ENCODE data around the gene ZFAND5.

ZFAND5 gene

GRCh38 chr9:72364679-72365524, at the start of gene ZFAND5:
Gene ZFAND5 (minus strand): TSS chr9:72365208. CDS start chr9:72360778, 4,430 bp downstream.
- peak; percentile 96 for DNase-seq

GRCh38 chr9:72412483-72413040, 47.6 kb upstream of the ZFAND5 start:
- DNase-seq, result no peak

- no peak for DNase-seq
Observed at GRCh38 chr9:72410214-72410613, 45.2 kb upstream of the ZFAND5 start.

GRCh38 chr9:72407114-72407513, 42.1 kb upstream of the ZFAND5 start:
- no peak for DNase-seq

DNA sequence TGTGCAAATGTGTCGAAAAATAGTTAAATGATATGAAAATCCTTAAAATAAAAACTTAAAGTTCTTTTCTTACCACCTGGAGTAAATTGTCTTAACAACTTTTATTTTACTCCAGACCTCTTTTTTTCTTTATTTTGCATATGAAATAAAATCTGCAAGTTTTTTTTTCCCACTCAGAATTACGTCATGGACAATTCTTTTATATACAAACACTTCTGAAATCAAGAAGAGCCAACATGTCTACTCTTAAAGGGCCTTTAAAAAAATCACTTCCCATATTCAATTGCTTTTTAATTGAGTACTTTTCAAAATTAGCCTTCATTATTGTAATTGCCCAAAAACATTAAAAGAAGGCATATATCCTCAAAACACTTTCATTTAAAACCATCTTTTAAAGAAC, 37.7 kb upstream of the ZFAND5 start:
- no peak for DNase-seq

DNA sequence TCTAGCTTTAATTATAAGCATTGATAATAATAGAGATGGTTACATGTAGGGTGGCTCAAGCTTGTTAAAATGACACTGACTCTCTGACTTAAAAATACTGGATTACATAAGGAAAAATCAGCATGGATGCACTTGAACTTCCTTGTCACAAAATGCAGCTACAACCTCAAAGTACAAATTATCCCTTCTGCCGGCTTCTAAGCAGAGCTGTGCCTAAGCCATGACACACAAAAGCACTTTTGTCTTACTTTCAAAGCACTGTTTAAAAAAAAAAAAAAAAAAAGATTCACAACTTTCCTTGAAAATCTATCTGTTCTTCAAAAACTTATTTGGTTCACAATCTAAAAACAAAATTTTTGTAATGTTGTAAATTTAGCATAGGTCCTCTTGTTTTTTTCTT, 36.4 kb upstream of the ZFAND5 start:
- DNase-seq, result no peak

DNA sequence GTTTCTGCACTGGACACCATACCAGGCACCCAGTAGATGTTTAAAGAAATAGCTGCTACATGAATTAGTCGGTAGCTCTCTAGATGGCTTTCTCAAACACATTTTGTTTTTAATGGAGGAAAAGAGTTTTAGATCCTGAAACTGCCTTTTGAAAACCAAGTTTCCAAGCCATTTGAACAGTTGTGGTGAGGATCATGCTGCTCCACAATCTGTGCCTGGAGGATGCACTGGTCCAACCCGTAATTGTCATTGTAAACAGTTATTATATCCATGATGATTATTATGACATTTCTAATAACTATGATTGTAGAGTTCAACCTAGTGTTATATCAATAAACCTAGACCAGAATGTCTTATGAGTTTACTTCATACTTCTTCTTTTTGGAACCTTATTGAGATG, 35.9 kb upstream of the ZFAND5 start:
- no peak for DNase-seq

DNA sequence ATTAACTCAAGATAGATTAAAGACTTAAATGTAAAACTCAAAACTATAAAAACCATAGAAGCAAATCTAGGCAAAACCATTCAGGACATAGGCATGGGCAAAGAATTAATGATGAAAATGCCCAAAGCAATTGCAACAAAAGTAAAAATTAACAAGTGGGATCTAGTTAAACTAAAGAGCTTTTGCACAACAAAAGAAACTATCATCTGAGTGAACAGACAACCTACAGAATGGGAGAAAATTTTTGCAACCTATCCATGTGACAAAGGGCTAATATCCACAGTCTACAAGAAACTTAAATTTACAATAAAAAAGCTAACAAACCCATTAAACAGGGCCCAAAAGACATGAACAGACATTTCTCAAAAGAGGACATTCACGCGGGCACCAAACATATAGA, 34.4 kb upstream of the ZFAND5 start:
- no peak for DNase-seq

- no peak for DNase-seq
Observed at GRCh38 chr9:72396247-72397091, 31.5 kb upstream of the ZFAND5 start.

- no peak for DNase-seq
Observed at GRCh38 chr9:72394066-72394465, 29.1 kb upstream of the ZFAND5 start.

DNA sequence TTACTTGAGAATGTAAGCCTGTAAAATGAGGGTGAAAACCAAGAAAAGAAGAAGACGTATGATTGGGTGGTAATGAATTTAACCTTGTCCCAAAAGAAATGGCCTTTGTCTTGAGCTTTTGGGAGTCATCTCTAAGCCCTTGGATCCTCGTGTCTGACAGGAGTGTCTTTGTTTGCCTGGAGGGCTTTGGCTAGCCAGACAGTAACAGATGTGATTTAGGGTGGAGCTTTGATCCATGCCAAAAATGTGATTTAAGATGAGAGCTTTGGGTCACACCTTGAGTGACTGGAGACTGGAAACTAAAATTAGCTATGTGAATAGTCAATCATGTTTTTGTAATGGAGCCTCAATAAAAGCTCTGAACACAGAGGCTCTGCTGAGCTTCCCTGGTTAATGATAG, 25.9 kb upstream of the ZFAND5 start:
- DNase-seq, result no peak

GRCh38 chr9:72386186-72386585, 21.2 kb upstream of the ZFAND5 start:
- no peak for DNase-seq

- no peak for DNase-seq
Observed at GRCh38 chr9:72384710-72385485, 19.9 kb upstream of the ZFAND5 start.

DNA sequence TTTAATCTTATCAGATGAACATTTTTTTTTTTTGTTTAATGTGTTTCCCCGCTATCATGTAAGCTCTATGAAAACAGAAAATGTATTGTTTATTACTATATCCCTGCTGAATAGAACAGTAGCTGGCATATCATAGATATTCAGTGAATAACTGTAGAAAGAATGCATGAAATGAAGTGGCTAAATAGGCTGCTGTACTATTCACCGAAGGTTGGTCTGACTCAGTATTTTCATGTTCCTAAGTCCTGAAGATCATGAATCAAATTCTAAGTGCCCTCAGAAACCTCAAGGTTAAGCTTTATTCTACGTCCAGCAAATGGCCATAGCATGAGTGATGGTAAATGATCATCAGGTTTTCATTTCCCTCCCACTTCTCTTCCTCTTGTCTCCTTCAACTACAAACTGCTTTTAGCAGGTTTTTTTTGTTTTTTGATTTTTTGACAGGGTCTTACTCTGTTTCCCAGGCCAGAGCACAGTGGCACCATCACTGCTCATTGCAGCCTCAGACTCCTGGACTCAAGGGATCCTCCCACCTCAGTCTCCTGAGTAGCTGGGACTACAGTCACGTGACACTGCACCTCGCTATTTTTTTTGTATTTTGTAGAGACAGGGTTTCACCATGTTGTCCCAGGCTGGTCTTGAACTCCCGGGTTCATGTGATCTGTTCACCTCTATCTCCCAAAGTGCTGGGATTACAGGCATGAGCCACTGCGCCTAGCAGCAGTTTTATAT, 19.1 kb upstream of the ZFAND5 start:
- no peak for DNase-seq

- DNase-seq, result no peak
Observed at GRCh38 chr9:72382405-72382804, 17.4 kb upstream of the ZFAND5 start.

DNA sequence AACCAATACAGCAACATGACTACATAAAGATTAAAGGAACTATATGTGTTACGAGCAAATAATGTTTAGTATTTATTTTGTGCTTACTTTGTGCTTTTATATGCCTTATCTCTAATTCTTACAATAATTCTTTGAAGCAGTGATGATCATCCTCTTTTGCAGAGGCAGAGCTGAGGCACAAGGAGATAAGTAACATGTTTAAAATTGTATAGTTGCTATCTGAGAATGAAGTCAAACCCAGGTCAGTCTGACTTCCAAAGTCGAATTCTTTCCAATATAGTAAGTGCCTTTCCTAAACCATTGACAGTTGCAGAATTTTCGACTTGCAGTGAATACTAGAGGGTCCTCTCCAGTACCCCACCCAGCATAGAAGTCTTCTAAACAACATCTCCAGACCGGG, 12.0 kb upstream of the ZFAND5 start:
- no peak for DNase-seq

- no peak for DNase-seq
Observed at GRCh38 chr9:72371151-72371550, 6.1 kb upstream of the ZFAND5 start.

DNA sequence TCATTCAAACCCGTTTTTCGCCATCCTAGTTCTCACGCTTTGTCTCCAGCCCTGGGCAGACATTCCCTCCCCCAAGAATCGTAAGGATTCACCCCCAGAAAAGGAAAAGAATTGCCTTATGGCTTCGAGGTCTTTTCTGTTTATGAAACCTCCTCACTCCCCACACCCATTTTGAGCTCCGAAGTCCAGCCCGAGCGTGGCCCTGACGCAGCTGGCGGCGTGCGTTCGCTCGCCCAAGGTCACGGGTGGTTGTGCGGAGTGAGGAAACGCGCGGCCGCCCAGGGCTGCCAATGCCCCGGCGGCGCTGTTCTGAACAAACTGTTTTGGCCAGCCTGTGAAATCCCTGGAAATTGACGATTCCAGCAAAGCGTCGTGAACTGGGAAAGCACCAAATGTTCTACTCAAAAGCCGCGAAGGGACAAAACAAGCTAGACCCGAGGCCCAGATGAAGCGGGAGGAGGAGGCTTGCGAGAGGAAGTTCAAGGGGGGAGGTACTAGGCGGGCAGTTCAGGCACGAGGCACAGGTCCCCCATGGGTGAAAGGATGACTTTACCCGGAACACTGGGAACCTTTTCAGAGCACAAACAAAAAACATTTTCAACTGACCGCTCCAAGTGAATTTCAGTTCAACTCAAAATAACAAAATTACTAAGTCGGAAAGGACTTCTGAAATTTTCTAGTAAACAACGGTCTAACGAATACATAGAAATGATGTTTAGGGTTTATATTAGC, 683 bp upstream of the ZFAND5 start:
- DNase-seq, result peak; percentile 68

DNA sequence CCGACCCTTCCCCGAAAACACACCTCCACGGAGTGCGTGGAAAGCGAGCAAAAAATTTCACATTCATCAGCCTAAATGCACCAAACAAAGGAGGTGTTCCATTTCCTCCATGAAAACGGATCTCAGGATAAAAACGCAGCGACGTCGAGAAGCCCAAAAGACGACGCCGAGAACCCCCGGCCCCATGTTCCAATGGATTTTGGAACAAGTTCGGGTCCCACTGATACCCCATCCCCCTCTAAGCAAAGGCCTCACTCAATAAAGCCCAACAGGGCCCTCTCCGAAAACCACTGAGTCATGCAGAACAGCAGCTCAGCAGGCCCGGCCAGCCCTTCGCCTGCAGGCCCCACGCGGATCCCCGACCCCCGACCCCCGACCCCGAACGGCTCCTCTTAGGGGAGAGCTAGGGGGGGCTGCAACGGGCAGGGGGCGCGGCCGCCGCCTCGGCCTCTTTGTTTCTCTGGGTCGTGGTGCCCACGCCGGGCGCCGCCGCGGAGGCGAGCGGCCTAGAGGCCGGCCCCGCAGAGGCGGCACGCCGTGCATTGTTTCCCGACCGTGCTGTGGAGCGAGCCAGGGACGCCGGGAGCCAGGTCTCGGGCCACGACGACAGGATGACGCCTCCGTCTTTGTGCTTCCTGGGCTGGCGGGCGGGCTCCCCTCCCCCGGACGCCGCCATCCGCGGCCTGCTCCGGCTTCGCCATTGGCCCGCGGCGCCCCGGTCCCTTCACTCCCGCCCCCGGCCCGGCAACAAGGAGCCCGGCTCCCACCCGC, 915 bp downstream of the ZFAND5 start:
- DNase-seq, result peak; percentile 22

GRCh38 chr9:72363236-72363635, 1.8 kb downstream of the ZFAND5 start:
- no peak for DNase-seq

DNA sequence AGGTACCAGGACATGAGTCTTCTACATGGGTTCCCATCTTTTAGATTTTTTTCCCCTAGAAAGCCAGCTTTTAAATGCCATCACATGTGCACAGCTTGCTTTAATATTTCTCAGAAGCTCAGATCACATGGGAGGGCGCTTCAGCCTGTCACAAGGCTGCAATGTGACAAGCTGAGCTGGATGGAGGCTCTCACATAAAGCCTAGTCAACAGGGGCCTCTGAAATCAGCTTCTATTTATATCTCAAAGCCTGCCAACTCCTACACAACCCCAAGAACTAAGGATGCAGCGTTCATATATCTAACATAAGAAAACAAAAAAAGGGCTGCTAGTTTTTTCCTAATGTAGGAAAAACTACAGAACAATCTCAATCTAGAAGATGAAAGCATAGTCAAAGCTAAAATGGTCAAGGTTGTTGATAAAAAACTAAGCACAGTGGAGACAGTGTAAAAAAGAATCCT, 2.3 kb downstream of the ZFAND5 start:
- peak; percentile 4 for DNase-seq

All from DMS153 (cell line).